ENCODE data around the gene SLC49A4. TPM values are rescaled to one million over a fixed set of nuclear protein-coding genes. Genes with fewer than 3 reads are reported as not detected.

The SLC49A4 gene
- total and polyA plus RNA-seq, 2 donors (not counting 1 experiment from before 2014, with no cell fraction given), result 2.5 to 20.0 TPM

GRCh38 chr3:122898298-122898697 lies 103.4 kb downstream of the SLC49A4 start:
- peaks cover 4% of the 10 kb centered on the region for H3K4me1 Mint-ChIP-seq
- Histone ChIP-seq H3K79me2 (ENCODE audit: control insufficient read depth, insufficient read depth, low read length) (no peaks in the 10 kb centered on the region), H3K27ac (ENCODE audit: low read length in 2 of 2) (no peak overlapping the region), H3K27me3 (replicated peaks in 1 of 4; ENCODE audit: control extremely low read depth in 1 of 4, control insufficient read depth in 3 of 4, insufficient read depth in 4 of 4, low read length in 3 of 4) (no peaks in the 10 kb centered on the region), H3K36me3 (replicated peaks in 1 of 2; ENCODE audit: control extremely low read depth in 1 of 2, control insufficient read depth in 1 of 2, extremely low read depth in 1 of 2, insufficient read depth in 2 of 2, low read length in 1 of 2) (no peaks in the 10 kb centered on the region), H3K4me2 (replicated peaks; ENCODE audit: low read depth, low read length, poor library complexity, severe bottlenecking) (no peak overlapping the region), H3K9me3 (ENCODE audit: control extremely low read depth in 1 of 3, control insufficient read depth in 2 of 3, insufficient read depth in 1 of 3, low read length in 2 of 3) (no peaks in the 10 kb centered on the region), H2AFZ (ENCODE audit: insufficient read depth, low read depth, low read length, poor library complexity, severe bottlenecking) (no peak overlapping the region), H4K20me1 (ENCODE audit: control insufficient read depth, insufficient read depth, low read length, poor library complexity, severe bottlenecking) (no peaks in the 10 kb centered on the region), H3K4me1 (ENCODE audit: control insufficient read depth in 2 of 2, insufficient read depth in 2 of 2, low read length in 2 of 2) (peaks cover 0 to 5% of the 10 kb centered on the region in 2 donors), H3K9ac (ENCODE audit: low read length) (no peak overlapping the region), H3K4me3 (ENCODE audit: control extremely low read depth in 1 of 5, extremely low read depth in 1 of 5, insufficient read depth in 1 of 5, low read depth in 2 of 5, low read length in 4 of 5) (no peak overlapping the region)
- ChIA-PET CTCF (no interaction called here), POLR2A (no interaction called here)
- intact Hi-C loops (cut with micrococcal nuclease), result no loop called here
- peaks cover 6% of the 10 kb centered on the region for H3K27me3 Mint-ChIP-seq
- TF ChIP-seq CTCF (IDR thresholded peaks at IDR 0.05), result no peak
- no peak for TF ChIP-seq EZH2 (IDR thresholded peaks at IDR 0.05; ENCODE audit: borderline replicate concordance, insufficient read depth, low read depth, low read length, poor library complexity, severe bottlenecking)
- 100% methylated on average over 1 of the region's 4 CpGs for WGBS (ENCODE audit: insufficient coverage)
- no peak for ATAC-seq (ENCODE audit: low read depth)
- no peaks in the 10 kb centered on the region for H3K9me3 Mint-ChIP-seq (ENCODE audit: insufficient read depth)
- no peak for DNase-seq
- no peak overlapping the region for H3K27ac Mint-ChIP-seq
- H3K4me3 Mint-ChIP-seq, result no peak overlapping the region

- no peak overlapping the region for H3K4me2 ChIP-seq (replicated peaks; ENCODE audit: low read depth, low read length, poor library complexity, severe bottlenecking)
- no peak overlapping the region for H3K4me3 ChIP-seq (ENCODE audit: control extremely low read depth in 1 of 5, extremely low read depth in 1 of 5, insufficient read depth in 1 of 5, low read depth in 2 of 5, low read length in 4 of 5)
- no peaks in the 10 kb centered on the region for H3K4me1 Mint-ChIP-seq
- ATAC-seq (ENCODE audit: low read depth), result no peak
- intact Hi-C loops (cut with micrococcal nuclease), result no loop called here
- TF ChIP-seq EZH2 (IDR thresholded peaks at IDR 0.05; ENCODE audit: borderline replicate concordance, insufficient read depth, low read depth, low read length, poor library complexity, severe bottlenecking) (no peak), CTCF (IDR thresholded peaks at IDR 0.05) (no peak)
- no peak for DNase-seq
- peaks cover 6% of the 10 kb centered on the region for H3K27me3 Mint-ChIP-seq
- no peak overlapping the region for H3K4me3 Mint-ChIP-seq
- no CpG with 5 or more reads among the region's 2 CpGs for WGBS (ENCODE audit: insufficient coverage)
- no peak overlapping the region for H3K27ac Mint-ChIP-seq
- no peak overlapping the region for H3K27ac ChIP-seq (ENCODE audit: low read length in 2 of 2)
- H2AFZ ChIP-seq (ENCODE audit: insufficient read depth, low read depth, low read length, poor library complexity, severe bottlenecking), result no peak overlapping the region
- no peaks in the 10 kb centered on the region for H3K9me3 ChIP-seq (ENCODE audit: control extremely low read depth in 1 of 3, control insufficient read depth in 2 of 3, insufficient read depth in 1 of 3, low read length in 2 of 3)
- H3K79me2 ChIP-seq (ENCODE audit: control insufficient read depth, insufficient read depth, low read length), result no peaks in the 10 kb centered on the region
- H3K27me3 ChIP-seq (replicated peaks in 1 of 4; ENCODE audit: control extremely low read depth in 1 of 4, control insufficient read depth in 3 of 4, insufficient read depth in 4 of 4, low read length in 3 of 4), result no peaks in the 10 kb centered on the region
- peaks cover 2% of the 10 kb centered on the region for H3K9me3 Mint-ChIP-seq (ENCODE audit: insufficient read depth)
- H3K9ac ChIP-seq (ENCODE audit: low read length), result no peak overlapping the region
- no peaks in the 10 kb centered on the region for H4K20me1 ChIP-seq (ENCODE audit: control insufficient read depth, insufficient read depth, low read length, poor library complexity, severe bottlenecking)
- H3K36me3 ChIP-seq (replicated peaks in 1 of 2; ENCODE audit: control extremely low read depth in 1 of 2, control insufficient read depth in 1 of 2, extremely low read depth in 1 of 2, insufficient read depth in 2 of 2, low read length in 1 of 2), result no peaks in the 10 kb centered on the region
- ChIA-PET CTCF (interaction anchor here (0.7 kb wide), 2 partner anchors 32 to 147 kb away, joined by 3 to 4 read pairs; no protein-coding TSS in a partner anchor), POLR2A (no interaction called here)
- no peaks in the 10 kb centered on the region for H3K4me1 ChIP-seq (ENCODE audit: control insufficient read depth in 2 of 2, insufficient read depth in 2 of 2, low read length in 2 of 2)
Measured at GRCh38 chr3:122902326-122902725, 107.5 kb downstream of the SLC49A4 start.

Measured in B cell (primary cell).